Natural killer cell (primary cell): ENCODE data around the gene MVB12B. TPM values are rescaled to one million over a fixed set of nuclear protein-coding genes. Genes with fewer than 3 reads are reported as not detected.

Experiments used
- ATAC-seq, 3 donors: fragments of 150-1000 bp in 2 of 3; fragments of 200-7000 bp in 1 of 3; cut with Tn5 transposase; 1 replicate in 1 of 3; 2 replicates in 2 of 3; pipeline ENCODE4 v1.10.0; 2021; ENCODE audit warnings: mild to moderate bottlenecking in 2 of 3, moderate library complexity in 2 of 3
- DNase-seq, 2 donors: peaks; one replicate each; pipeline versions ENCODE4 v3.0.0 to v3.0.0-alpha.2; 2013 to 2021; ENCODE audit warnings: mixed read lengths in 1 of 2
- H3K27ac ChIP-seq: one replicate; pipeline ENCODE4 v1.5.1; 2013; ENCODE audit warnings: mild to moderate bottlenecking, low read length
- H3K27me3 ChIP-seq: one replicate; pipeline ENCODE4 v1.6.1; 2013; ENCODE audit warnings: low read length; ENCODE audit not compliant: control insufficient read depth, insufficient read depth
- H3K36me3 ChIP-seq: one replicate; pipeline ENCODE4 v1.6.1; 2013; ENCODE audit warnings: low read length; ENCODE audit not compliant: control insufficient read depth, insufficient read depth
- H3K4me1 ChIP-seq: one replicate; pipeline ENCODE4 v1.6.1; 2013; ENCODE audit warnings: low read length; ENCODE audit not compliant: control insufficient read depth, insufficient read depth
- H3K4me3 ChIP-seq: one replicate; pipeline ENCODE4 v1.5.1; 2013; ENCODE audit warnings: low read length
- H3K9me3 ChIP-seq: one replicate; pipeline ENCODE4 v1.6.1; 2013; ENCODE audit warnings: low read length; ENCODE audit not compliant: control insufficient read depth, insufficient read depth
- H3K27ac Mint-ChIP-seq, 2 donors: one replicate each; pipeline ENCODE4 v1.8.0; 2022; ENCODE audit warnings: mild to moderate bottlenecking in 2 of 2, mixed read lengths in 2 of 2, moderate library complexity in 1 of 2
- H3K27me3 Mint-ChIP-seq, 2 donors: one replicate each; pipeline ENCODE4 v1.8.0; 2022; ENCODE audit warnings: low read depth in 2 of 2, mixed read lengths in 2 of 2
- H3K36me3 Mint-ChIP-seq: one replicate; pipeline ENCODE4 v1.8.0; 2022; ENCODE audit warnings: mixed read lengths
- H3K4me1 Mint-ChIP-seq, 2 donors: one replicate each; pipeline ENCODE4 v1.8.0; 2022; ENCODE audit warnings: mixed read lengths in 2 of 2
- H3K4me3 Mint-ChIP-seq: one replicate; pipeline ENCODE4 v1.8.0; 2022; ENCODE audit warnings: mild to moderate bottlenecking, moderate library complexity, mixed read lengths
- H3K9me3 Mint-ChIP-seq, 2 donors: one replicate each; pipeline ENCODE4 v1.8.0; 2022; ENCODE audit warnings: mixed read lengths in 2 of 2
- CTCF ChIP-seq: fragments of 200-600 bp; IDR thresholded peaks from one replicate; pipeline ENCODE4 v1.8.0; 2022; ENCODE audit warnings: antibody characterized with exemption
- WGBS: methylation state at CpG from one replicate; pipeline ENCODE4 v1.1.7; 2013; ENCODE audit warnings: missing lambda C conversion rate; ENCODE audit not compliant: insufficient coverage; 5-methylcytosine and 5-hydroxymethylcytosine counted together
- intact Hi-C: fragments of 100-400 bp; cut with micrococcal nuclease; formaldehyde crosslinking; loops from one replicate; pipeline ENCODE4 v1.14.2; 2022
- total RNA-seq, 4 donors: library from RNA; stranded (reverse); fragments of 120-200 nt in 1 of 4; gene quantifications; one replicate each; pipeline versions ENCODE4 v1.2.3 to v1.2.4, GENCODE V29; 2013 to 2022

Gene MVB12B
- total RNA-seq, 3 donors from 2014 or later (not counting 1 experiment from before 2014, with no cell fraction given), result 2.0 to 13.0 (median 7.8) TPM

DNA sequence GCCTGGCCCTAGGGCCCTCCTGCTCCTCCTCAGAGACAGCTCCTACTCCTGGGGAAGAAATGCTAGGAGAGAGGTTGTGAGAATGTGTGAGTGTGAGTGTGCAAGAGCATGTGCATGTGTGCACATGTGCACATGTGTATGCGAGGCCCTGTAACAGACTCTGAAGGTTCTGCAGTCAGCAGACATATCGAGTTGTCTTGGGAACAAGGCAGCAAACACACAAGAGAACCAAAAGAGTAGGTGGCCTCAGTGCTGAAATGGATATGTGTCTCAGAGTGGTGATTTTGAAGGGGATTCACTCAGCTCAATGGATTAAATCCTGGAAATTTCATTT lies 50.5 kb downstream of the MVB12B start:
- Mint-ChIP-seq H3K4me3 (no peak overlapping the region), H3K36me3 (no peaks in the 10 kb centered on the region), H3K4me1 (peaks cover 5 to 9% of the 10 kb centered on the region in 2 donors), H3K27me3 (peaks cover 0 to 14% of the 10 kb centered on the region in 2 donors), H3K27ac (no peak overlapping the region), H3K9me3 (no peaks in the 10 kb centered on the region)
- intact Hi-C loops, result no loop called here
- 96% methylated on average over 2 of the region's 2 CpGs for WGBS
- no peak overlapping the region for H3K27ac ChIP-seq
- no peaks in the 10 kb centered on the region for H3K4me1 ChIP-seq
- DNase-seq, result no peak
- TF ChIP-seq CTCF, result no peak
- no peaks in the 10 kb centered on the region for H3K36me3 ChIP-seq
- ATAC-seq, result no peak
- no peaks in the 10 kb centered on the region for H3K9me3 ChIP-seq
- no peak overlapping the region for H3K4me3 ChIP-seq
- no peaks in the 10 kb centered on the region for H3K27me3 ChIP-seq

GRCh38 chr9:126377536-126377935 lies 50.9 kb downstream of the MVB12B start:
- Histone ChIP-seq H3K9me3 (no peaks in the 10 kb centered on the region), H3K27ac (no peak overlapping the region), H3K36me3 (no peaks in the 10 kb centered on the region), H3K4me1 (no peaks in the 10 kb centered on the region), H3K27me3 (no peaks in the 10 kb centered on the region), H3K4me3 (no peak overlapping the region)
- Mint-ChIP-seq H3K36me3 (no peaks in the 10 kb centered on the region), H3K4me1 (peaks cover 5 to 9% of the 10 kb centered on the region in 2 donors), H3K4me3 (no peak overlapping the region), H3K9me3 (no peaks in the 10 kb centered on the region), H3K27ac (no peak overlapping the region), H3K27me3 (peaks cover 0 to 14% of the 10 kb centered on the region in 2 donors)
- DNase-seq (no peak), ATAC-seq (no peak)
- WGBS, result 95% methylated on average over 9 of the region's 9 CpGs
- no peak for TF ChIP-seq CTCF
- intact Hi-C loops, result no loop called here

DNA sequence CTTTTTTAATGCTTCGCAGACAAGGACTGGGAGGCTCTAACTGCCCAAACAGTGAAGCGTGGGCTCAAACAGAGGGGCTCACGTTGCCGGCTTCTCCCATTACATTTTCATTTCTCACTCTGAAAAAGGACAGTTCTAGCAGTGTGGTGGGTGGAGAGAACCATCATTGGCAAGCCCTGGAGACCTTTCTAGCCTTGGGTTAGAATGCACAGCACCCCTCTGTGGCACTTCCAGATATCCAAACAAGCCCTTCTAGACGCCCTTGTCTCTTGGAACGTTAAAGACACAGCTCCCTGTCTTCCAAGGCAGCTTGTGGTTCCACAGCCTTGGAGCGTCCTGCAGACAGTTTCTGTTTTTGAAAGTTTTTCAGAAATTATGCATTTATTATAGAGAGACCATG lies 52.1 kb downstream of the MVB12B start:
- Histone ChIP-seq H3K36me3 (no peaks in the 10 kb centered on the region), H3K27me3 (no peaks in the 10 kb centered on the region), H3K9me3 (no peaks in the 10 kb centered on the region), H3K4me3 (no peak overlapping the region), H3K27ac (no peak overlapping the region), H3K4me1 (no peaks in the 10 kb centered on the region)
- H3K27ac Mint-ChIP-seq, result no peak overlapping the region
- peaks cover 0 to 18% of the 10 kb centered on the region in 2 donors for H3K27me3 Mint-ChIP-seq
- no peaks in the 10 kb centered on the region for H3K36me3 Mint-ChIP-seq
- WGBS, result 91% methylated on average over 5 of the region's 7 CpGs
- ATAC-seq (no peak), DNase-seq (no peak)
- H3K4me3 Mint-ChIP-seq, result no peak overlapping the region
- intact Hi-C loops, result no loop called here
- no peak for TF ChIP-seq CTCF
- no peaks in the 10 kb centered on the region for H3K9me3 Mint-ChIP-seq
- H3K4me1 Mint-ChIP-seq, result peaks cover 5 to 9% of the 10 kb centered on the region in 2 donors

DNA sequence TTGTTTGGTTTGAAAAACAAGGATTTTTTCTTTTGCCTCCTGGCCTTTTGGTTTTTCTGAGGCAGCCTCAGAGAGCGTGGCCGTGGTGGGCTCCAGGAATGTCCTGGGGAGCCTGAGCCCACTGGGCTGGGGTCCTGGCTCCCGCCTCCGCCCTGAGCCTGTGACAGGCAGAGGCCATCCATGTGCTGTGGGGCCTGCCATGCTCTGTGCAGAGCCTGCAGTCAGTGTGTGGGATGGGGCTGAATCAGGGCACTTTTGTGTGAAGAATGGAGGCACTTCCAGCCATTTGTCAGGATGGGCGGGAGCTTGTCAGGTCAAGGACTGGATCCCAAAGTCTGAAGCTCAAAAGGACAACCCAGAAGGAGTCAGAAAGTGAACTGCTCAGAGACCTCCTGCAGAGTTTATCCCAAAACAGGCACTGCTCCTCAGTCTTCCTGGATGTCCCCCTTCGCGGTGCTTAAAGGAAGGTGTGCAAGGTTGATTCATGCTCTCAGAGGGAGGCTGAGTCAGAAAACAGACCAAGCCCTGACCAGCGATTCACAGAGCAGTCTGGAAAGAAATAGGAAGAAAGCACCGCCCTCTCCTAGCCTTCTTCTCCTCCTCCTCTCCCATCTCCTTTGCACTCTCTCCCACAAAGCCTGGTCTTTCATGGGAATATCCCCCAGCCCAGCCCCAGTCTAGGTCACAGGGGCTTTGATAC lies 53.2 kb downstream of the MVB12B start:
- Histone ChIP-seq H3K4me1 (no peaks in the 10 kb centered on the region), H3K27me3 (no peaks in the 10 kb centered on the region), H3K9me3 (no peaks in the 10 kb centered on the region), H3K27ac (no peak overlapping the region), H3K4me3 (no peak overlapping the region), H3K36me3 (no peaks in the 10 kb centered on the region)
- Mint-ChIP-seq H3K27me3 (peaks cover 0 to 18% of the 10 kb centered on the region in 2 donors), H3K36me3 (no peaks in the 10 kb centered on the region), H3K4me1 (peaks cover 5 to 9% of the 10 kb centered on the region in 2 donors), H3K4me3 (no peak overlapping the region), H3K27ac (no peak overlapping the region), H3K9me3 (no peaks in the 10 kb centered on the region)
- no peak for TF ChIP-seq CTCF
- intact Hi-C loops, result no loop called here
- WGBS, result 90% methylated on average over 9 of the region's 9 CpGs
- no peak for DNase-seq
- no peak for ATAC-seq
